ENCODE results near the gene LHFPL3.

LHFPL3 gene

DNA sequence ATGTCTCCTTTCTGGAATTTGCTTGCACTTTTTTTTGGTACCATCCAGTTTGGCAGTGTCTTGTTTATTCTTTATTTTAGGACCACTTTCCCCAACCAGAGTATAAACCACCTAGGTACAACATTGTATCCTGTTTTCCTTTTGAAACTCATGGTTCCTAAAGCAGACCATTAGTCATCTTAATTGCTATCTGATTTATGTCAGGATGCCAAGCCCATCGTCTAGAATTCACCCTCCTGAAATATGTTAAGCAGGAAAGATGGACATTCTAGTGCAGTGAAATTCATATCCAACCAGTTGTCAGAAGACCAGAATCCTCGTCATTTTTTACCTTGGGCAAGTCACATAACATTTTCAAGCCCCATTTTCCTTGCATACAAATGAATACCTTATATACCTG lies 462.0 kb downstream of the LHFPL3 start:
- no peak for DNase-seq (ENCODE audit: insufficient read length, low spot score)

DNA sequence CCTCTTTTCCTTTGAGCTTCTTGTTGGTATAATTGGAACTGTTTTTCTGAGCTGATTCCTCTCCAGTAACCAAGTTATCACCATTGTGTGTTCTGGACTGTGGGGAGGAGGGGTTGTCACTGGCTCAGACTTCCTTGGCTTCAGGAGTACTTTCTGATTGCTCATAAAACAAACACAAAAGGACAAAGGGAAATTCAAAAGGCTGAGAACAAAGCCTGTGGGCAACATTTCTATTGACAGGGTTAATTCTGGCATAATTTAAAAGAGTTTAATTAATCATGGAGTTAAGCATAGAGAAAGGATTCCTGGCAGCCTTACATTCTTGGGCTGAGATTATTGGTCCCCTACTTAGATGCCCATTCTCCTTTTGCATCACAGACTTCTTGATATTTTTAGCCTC lies 462.7 kb downstream of the LHFPL3 start:
- DNase-seq (ENCODE audit: insufficient read length, low spot score) (no peak), FAIRE-seq (no peak)

More for the DNA sequence above, 462.0 kb downstream of the LHFPL3 start:
- no peak for FAIRE-seq

DNA sequence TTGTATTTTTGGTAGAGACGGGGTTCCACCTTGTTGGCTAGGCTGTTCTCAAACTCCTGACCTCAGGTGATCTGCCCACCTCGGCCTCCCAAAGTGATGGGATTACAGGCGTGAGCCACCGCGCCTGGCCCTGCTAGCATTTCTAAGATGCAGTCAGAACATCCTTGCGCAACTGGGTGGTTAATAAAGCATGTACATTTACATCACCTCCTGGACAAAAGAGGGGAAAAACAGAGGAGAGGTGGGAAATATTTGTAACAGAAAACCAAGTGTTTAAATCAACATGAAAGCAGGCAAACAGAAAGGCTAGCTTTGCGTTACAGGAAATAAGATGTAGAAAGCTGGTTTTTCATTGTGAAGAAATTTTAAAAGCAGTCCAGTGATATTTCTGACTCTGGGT lies 464.7 kb downstream of the LHFPL3 start:
- DNase-seq (ENCODE audit: insufficient read length, low spot score) (no peak), FAIRE-seq (no peak)

DNA sequence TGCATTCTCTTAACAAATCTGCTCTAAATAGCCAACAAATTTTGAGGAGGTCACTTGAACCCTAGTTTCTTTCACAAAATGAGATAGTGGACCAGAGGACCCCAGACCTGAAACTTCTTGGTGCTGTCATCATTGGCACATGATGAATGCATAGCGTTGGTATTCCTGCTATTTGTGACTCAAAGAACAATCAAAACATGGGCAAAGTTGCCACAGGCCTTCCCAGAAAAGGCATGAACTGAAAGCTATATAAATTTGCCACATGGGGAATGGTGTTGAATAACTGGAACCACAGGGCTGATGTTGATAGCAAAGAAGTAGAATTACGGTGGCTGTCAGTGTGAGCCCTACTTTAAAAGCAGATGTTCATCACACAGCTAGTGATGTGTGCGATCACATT lies 465.8 kb downstream of the LHFPL3 start:
- FAIRE-seq, result no peak
- DNase-seq (ENCODE audit: insufficient read length, low spot score), result no peak

DNA sequence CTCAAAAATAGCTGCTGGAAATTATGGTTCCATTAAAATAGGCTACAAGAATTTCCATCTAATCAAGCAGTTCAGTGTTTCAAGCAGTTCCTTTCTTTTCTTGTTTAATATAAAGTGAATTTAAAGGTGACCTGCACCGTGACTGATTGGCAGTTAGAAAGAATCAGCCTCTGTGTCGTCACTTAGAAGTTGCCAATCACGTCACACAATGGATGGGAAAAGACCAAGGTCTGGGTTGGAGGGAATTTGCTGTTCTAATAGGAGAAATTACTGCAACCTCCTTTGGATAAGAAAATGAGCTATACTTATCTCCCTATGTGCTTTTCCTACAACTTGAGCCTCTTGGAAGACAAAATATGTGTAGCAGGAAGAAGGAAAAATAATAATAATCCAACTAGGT lies 466.2 kb downstream of the LHFPL3 start:
- FAIRE-seq (no peak), DNase-seq (ENCODE audit: insufficient read length, low spot score) (no peak)

DNA sequence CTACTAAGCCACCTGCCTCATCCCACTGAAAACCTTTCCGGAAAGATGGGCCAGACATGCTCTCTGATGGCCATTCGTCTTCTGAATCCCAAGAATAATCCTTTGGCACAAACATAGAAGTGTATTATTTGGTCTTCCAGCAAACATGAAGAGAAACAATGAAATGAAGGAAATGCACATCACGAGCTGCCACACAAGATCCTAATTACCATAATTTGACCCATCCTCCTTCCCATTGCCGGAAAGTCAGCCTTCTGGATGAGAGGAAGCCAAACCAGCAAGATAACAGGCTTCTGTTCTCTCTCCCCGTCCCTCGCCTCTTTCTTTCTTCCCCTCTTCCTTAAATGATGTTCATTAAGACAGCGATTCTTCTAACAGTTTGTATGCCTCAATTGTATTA lies 466.7 kb downstream of the LHFPL3 start:
- DNase-seq (ENCODE audit: insufficient read length, low spot score) (no peak), FAIRE-seq (no peak)

DNA sequence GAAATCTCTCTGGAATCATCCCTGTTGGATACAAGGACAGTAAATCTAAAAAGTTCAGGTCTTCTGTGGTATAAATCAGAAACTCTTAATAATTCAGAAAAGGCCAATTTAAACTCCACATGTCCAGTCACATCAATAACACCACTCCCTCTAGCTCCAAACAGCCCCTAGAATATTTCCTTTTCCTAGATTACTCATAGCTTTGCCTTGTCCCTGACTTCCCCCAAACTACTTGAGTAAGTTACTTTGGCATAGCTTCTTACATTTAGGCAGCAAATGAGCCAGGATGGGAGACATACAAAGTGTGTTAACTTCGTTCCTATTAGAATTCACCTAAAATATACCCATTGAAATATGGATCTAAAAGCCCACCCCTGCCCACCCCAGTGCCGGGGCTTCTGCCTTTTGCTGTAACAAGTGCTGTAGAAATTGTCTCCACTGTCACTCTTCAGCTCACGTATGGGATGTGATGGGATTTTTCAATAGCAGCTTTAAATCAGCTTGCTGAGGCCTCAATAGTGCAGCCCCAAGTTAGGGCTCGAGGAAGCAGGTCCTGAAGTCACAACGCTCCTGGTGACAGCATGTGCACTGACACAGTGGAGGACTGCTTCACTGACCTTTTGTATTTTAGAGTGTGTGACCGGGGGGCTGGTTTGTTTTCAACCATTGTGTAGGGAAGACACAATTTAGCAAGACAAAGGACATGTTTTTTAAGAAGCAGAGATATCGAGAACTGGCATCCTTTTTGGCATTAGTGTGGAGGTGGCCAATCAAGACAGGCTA lies 467.4 kb downstream of the LHFPL3 start:
- DNase-seq (ENCODE audit: insufficient read length, low spot score) (no peak), FAIRE-seq (no peak)

DNA sequence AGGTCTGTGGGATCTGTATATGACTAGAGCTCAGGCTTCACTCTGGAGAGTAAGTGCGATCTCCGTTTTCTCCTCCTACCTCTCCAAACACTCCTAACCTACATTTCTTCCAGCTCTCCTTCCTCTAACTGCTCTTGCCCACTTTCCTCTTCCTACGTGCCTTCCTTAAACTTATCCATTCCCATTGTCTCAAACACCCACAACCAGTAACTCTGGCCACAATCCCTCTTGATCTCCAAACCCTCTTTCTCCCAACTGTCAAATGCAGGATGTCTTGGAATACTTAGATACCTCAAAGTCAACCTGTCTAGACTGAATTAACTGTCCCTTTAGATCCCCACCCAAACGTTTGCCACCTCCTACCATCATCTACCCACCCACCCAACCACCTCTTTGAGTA lies 471.9 kb downstream of the LHFPL3 start:
- FAIRE-seq, result no peak
- no peak for DNase-seq (ENCODE audit: insufficient read length, low spot score)

DNA sequence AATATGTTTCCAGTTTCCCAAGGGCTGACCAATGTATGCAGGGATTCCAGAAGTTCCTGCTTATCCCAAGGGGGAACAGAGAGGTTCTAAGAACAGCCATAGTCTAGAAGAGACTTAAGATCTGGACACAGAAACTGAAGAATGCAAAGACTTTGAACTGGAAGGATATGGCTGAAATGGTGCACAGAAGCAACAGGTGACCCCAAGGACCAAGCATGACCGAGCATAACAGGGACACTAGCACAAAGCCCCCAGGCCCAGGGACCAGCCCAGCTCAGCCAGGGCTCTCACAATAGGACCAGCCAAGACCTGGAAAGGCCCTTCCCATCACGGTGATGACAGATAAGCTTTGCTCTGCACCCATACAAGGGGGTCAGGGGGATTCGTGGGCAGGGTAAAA lies 472.6 kb downstream of the LHFPL3 start:
- FAIRE-seq (no peak), DNase-seq (ENCODE audit: insufficient read length, low spot score) (no peak)

DNA sequence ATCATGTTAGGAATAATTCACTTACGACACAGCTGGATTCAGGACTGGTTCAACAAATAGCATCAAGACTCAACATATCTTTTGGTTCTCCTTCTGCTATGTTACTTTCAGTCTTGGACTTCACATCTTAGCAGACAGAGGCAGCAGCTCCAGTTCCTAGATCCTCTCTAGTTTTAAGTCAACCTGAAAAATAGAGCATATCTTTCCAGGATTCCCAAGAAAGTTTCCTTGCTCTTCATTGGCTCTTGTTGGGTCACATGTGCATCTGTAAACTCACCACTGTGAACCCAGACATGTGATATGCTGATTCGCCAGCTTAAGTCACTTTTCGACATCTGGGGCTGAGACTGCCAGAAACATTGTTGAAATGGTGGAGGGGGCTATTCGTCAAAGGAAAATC lies 475.5 kb downstream of the LHFPL3 start:
- DNase-seq (ENCODE audit: insufficient read length, low spot score), result no peak
- FAIRE-seq, result no peak

DNA sequence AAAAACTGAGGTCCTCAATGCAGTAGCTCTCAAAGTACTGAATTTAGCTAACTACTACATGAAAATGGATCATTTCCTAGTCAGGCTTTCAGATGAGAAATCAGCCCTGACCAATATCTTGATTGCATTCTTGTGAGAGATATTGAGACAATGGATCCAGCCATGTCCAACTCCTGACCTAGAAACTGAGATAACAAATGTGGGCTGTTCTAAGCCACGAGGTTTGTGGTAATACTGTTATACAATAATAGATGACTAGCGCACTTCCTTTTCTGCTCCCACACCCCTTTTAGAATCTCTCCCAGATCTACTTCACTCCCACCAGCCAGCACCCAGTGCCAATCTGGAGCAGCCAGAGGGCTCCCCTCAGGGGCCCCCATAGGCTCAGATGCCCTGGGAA lies 476.3 kb downstream of the LHFPL3 start:
- no peak for DNase-seq (ENCODE audit: insufficient read length, low spot score)
- no peak for FAIRE-seq

DNA sequence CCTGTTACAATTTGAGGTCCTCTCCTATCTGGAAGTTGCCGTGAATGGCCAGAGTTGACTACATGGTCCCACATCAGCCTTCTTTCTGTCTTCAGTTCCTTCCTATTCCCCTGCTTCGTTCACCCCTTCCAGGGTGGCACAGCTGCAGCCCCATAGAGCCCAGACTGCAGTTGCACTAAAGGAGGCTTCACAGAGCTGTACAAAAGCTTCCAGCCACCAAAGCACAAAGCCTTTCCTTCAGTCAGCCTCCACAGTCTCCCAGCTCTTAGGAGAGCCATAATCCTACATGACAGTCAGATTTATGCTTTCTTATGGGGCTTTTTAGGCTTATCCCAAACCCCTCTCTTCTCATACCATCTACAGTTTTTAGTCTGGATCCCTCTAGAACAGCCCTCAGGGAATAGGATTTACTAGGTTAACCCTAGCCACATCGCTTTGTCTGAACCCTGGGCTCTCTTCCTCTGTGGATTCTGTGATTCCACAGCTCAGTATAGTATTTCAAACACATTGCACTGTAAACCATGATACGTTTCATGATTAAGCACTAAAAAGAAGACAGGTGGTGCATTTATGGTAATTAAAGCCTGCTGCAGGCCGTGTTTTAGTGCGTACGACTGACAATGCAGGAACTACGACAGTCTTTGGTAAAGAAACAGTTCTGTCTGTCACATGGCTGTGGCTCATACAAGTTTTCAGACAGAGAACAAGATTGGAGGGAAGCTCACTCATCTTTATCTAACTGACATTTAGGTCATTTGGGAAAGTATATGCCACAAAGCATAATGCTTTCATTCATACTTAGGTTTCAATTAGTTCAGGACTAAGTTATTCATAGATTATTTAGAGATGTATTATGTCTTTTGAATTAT lies 477.3 kb downstream of the LHFPL3 start:
- no peak for DNase-seq (ENCODE audit: insufficient read length, low spot score)
- FAIRE-seq, result no peak

DNA sequence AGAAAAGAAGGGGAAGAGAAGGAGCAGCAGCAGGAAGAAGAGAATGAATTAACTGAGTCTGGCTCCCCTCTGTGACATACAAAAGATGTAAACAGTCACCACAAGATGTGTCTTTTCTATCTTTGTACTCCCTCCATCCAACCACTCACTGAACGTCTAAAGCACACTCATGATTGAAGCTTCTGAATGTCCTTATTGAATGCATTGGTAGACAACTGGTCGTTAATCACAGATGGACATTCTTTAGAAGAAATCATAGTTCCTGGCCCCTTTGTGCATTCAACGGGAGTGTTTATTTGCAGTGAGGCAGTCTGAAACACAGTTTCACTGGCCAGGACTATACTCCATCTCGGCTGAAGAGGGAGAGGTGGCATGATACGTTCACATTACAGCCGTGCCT lies 479.3 kb downstream of the LHFPL3 start:
- FAIRE-seq (no peak), DNase-seq (ENCODE audit: insufficient read length, low spot score) (no peak)

DNA sequence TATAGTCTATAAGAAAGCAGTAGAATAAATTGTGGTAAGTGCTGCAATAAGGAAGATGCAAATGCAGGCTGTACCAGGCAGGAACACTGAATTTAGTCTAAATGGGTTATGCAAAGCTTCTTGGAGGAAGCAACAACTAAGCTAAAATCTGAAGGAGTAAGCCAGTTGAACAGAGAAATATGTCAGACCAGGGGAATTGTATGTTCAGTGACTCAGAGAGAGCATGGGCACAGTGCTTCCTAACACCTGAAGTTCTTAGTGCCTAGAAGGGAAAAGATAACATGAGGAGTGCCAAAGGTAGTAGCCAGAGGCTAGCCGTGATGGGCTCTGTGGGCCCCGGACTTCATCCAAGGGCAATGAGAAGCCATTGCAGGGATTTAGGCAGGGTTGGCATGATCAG lies 481.5 kb downstream of the LHFPL3 start:
- FAIRE-seq, result no peak
- DNase-seq (ENCODE audit: insufficient read length, low spot score), result no peak

DNA sequence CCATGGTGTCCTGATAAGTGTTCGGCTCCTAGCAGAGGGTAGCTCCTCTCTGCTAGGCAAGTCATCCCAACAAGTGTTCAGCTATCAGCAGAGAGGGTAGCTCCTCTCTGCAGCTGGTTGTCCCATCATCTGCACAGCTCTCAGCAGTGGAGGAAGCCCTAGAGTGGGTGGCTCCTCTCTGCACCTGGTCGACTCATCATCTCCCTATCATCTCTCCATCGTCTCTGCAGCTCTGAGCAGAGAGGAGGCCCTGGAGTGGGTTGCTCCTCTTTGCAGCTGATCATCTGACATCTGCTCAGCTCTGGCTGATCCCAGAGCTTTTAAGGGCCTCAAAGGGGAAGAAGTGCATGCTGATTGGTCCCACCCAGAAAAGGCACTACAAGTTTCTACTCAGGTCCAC lies 485.7 kb downstream of the LHFPL3 start:
- DNase-seq (ENCODE audit: insufficient read length, low spot score) (no peak), FAIRE-seq (no peak)

DNA sequence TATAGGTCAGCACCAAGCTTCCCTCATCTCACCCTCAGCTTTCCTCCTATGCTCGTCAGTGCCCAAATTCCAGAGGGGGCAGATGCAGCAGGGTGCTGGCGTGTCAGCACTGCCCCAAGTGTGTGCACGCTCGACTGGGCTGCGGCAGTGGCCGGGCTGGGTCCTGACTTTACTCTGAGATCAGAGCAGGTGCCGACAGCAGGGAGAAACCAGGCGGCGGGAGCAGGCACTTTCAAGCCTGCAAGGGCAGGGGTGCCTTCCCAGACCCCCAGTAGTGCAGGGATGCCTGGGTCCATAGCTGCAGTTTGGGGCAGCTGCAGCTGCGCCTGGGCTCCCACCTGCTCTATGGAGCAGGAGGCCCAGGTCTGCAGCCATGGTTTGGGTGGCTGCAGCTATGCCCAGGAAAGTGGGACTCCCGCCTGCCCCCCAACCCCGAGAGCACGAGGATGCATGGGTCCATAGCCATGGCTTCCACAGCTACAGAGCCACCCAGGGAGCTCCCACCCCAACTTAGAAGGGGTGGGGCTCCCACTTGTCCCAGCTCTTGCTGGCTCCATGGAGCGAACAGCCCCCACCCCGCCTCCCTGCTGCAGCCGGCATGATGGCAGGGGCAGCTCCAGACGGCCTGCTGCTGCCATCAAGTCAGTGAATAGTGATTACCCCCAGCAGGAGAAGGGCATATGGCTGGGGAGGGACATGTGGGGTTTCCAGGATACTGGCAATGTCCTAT lies 486.4 kb downstream of the LHFPL3 start:
- DNase-seq (ENCODE audit: insufficient read length, low spot score), result no peak
- no peak for FAIRE-seq

DNA sequence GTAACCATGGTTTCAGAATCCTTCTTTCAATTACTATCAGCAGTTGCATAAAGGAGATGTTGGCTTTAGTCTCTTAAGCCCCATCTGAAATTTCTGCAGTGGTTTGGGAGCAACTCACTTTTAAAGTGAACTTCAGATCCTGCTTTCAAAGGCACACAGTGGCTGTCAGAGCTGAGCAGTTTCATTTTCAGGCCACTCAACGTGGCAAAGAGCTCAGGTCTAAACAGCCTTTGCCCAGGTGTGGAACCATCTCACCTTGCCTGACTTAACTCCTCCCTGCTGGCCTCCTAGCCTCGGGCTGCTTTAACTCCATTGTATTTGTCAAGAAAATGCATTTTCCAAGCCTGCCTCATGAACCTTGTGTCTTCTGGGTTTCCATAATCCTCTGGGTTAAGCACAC lies 488.1 kb downstream of the LHFPL3 start:
- no peak for FAIRE-seq
- no peak for DNase-seq (ENCODE audit: insufficient read length, low spot score)

DNA sequence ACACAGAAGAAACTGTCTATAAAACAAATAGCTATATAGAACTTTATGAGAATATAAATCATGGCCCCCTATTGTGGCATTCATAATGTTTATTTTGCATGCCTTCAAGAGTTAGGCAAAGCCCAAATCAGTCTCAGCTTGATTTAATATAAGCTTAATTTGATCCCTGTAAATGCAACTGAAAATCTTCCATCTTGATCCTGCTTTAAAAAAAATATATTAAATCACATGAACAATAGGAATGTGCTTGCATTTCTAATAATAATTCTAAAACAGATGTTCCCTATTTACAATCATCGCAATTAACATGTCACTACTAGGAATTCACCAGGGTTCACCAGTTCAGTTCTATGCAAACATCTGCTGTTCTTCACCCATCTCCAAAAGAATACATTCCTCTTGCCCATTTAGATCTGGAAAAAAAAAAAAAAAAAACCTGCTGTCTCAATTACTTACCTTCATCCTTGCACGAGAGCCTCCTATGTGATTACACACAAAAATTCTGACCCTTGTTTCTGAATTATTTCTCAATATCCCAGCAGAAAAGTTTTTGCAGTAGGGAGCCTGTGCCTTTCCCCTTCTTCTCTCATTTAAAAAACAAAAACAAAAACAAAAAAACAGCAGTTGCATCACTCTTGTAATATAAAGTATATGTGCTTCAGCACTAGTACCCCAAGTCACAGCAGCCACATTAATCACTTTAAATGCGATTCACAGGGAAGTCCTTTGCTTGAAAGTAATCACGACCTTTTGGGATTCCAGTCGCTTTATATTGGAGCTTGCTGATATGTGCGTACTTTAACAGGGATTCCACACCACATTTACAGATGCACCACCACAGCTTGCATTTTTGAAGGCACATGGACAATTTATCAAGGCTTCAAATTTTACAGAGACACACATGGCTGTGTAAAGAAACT lies 490.8 kb downstream of the LHFPL3 start:
- DNase-seq (ENCODE audit: insufficient read length, low spot score) (no peak), FAIRE-seq (no peak)

DNA sequence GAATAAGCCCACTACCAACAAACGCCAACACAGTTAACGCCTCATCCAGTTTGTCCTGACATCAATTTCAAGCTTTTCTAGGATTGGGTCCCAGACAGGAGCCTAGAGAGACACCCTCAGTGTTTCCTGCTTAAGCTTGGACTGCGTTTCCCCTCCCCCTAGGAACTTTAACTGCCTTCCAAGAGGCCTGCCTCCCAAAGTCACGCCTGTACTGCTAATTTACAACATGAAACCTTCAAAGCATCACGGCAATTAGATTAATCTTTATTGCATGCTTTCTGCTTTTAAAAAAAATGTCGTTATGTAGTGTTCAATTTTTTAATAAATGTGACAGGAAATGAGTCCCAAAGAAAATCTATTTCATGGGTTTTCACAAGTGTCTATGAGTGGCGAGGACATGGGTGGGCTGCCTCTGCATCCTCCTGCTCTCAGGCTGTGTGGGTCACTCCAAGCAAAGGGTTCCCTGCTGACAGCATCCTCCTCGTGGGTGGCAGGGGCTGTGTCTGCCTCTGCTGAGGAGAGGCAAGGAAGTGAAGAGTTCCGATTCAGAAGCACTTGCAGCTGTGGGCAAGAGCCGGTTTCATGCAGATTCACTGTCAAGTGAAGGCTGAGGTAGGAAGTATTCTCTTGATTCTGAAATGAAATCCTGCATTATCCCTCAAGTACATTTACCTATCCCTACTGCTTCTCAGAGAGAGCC lies 492.6 kb downstream of the LHFPL3 start:
- FAIRE-seq (no peak), DNase-seq (ENCODE audit: insufficient read length, low spot score) (no peak)

DNA sequence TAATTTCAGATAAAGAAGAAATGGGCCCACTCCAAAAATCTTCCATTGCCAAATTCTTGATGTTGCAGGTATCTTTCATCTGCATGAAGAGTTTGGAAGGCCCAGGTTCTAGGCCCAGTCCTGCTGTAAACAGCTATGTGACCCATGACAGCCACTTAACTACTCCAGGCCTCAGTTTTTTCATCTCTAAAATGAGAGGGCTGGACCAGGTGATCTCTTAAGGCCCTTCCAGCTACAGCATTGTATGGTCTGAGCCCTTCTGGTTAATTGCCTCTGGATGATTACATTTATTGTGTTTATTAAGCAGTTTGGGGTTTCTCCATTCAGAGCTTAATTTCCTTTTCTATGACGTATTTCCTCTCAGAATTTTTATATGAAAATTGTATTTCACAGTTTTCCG lies 494.8 kb downstream of the LHFPL3 start:
- DNase-seq (ENCODE audit: insufficient read length, low spot score), result no peak
- FAIRE-seq, result no peak
